Activated CD4-positive, alpha-beta T cell treated with anti-CD3 and anti-CD28 coated beads for 36 hours (primary cell): Measurements from ENCODE around the gene LY6G6F. TPM values are rescaled to one million over a fixed set of nuclear protein-coding genes. Genes with fewer than 3 reads are reported as not detected.
"Not testable (repeated sequence)": the region's sequence is repeated elsewhere in the genome, so short reads cannot be mapped to it uniquely, and the experiment has no call there.

Experiments
- ATAC-seq: fragments of 200-7000 bp; cut with Tn5 transposase; one replicate; pipeline ENCODE4 v1.10.0; 2021; ENCODE audit warnings: mild to moderate bottlenecking, moderate library complexity
- CTCF ChIA-PET: fragments of 350-600 bp; sonication (Branson Sonifier 250); formaldehyde crosslinking; loops from one replicate; lab custom pipeline; 2021; ENCODE audit warnings: antibody characterized with exemption; lab: Charles Lee
- POLR2A ChIA-PET: fragments of 350-600 bp; sonication (Branson Sonifier 250); formaldehyde crosslinking; loops from one replicate; lab custom pipeline; 2021; ENCODE audit warnings: antibody characterized with exemption, inconsistent platforms; lab: Charles Lee
- DNase-seq: peaks from one replicate; pipeline ENCODE4 v3.0.0-alpha.2; 2020
- H3K27ac Mint-ChIP-seq: one replicate; pipeline ENCODE4 v1.8.0; 2021; ENCODE audit warnings: mixed read lengths
- H3K27me3 Mint-ChIP-seq: one replicate; pipeline ENCODE4 v1.8.0; 2021; ENCODE audit warnings: mixed read lengths
- H3K36me3 Mint-ChIP-seq: one replicate; pipeline ENCODE4 v1.8.0; 2021; ENCODE audit warnings: low read depth, mixed read lengths
- H3K4me1 Mint-ChIP-seq: one replicate; pipeline ENCODE4 v1.8.0; 2021; ENCODE audit warnings: mixed read lengths
- H3K4me3 Mint-ChIP-seq: one replicate; pipeline ENCODE4 v1.8.0; 2021; ENCODE audit warnings: mild to moderate bottlenecking, moderate library complexity, mixed read lengths
- H3K9me3 Mint-ChIP-seq: one replicate; pipeline ENCODE4 v1.8.0; 2021; ENCODE audit warnings: low read depth, mixed read lengths
- intact Hi-C, 2 experiments: fragments of 100-400 bp; cut with DNase I in 1 of 2; cut with micrococcal nuclease in 1 of 2; formaldehyde crosslinking; loops; one replicate each; pipeline versions ENCODE4 v1.14.2 to v1.15.1; 2022 to 2024; cut with DNase I, micrococcal nuclease
- total RNA-seq, 2 experiments: library from RNA; stranded (reverse); gene quantifications; one replicate each; pipeline ENCODE4 v1.2.3, GENCODE V29; 2021

LY6G6F gene
- total RNA-seq, 2 experiments from 2014 or later = not detected

- intact Hi-C loops = loop anchor here (1.0 to 2.0 kb wide), 16 partner anchors 22 to 269 kb away; partner anchors contain the start of genes BAG6 (in 2 of the 2), CLIC1 (in 1 of the 2), DDAH2 (in 1 of the 2) and DXO (in 1 of the 2)
- peak within 1 kb of the TSS; percentile 99 for H3K4me3 Mint-ChIP-seq
- peaks cover 8% of the 10 kb centered on the region for H3K36me3 Mint-ChIP-seq
- H3K4me1 Mint-ChIP-seq = peaks cover 23% of the 10 kb centered on the region
- DNase-seq = peak; percentile 99
- no peaks in the 10 kb centered on the region for H3K9me3 Mint-ChIP-seq
- CTCF ChIA-PET = interaction anchor here (0.6 to 1.4 kb wide), 13 partner anchors 9 to 229 kb away, joined by 3 to 4 read pairs (median 3); partner anchors contain the start of genes DDAH2, GPANK1, HSPA1A and HSPA1B
- ATAC-seq = peak; percentile 91
- POLR2A ChIA-PET = interaction anchor here (0.6 to 1.3 kb wide), 6 partner anchors 33 to 104 kb away, joined by 3 to 6 read pairs (median 4); partner anchors contain the start of genes CLIC1, GPANK1 and LSM2
- H3K27ac Mint-ChIP-seq = peak within 1 kb of the TSS; percentile 97
- no peaks in the 10 kb centered on the region for H3K27me3 Mint-ChIP-seq
These were observed 3.6 kb upstream of the LY6G6F start, which contains the start of gene ABHD16A for GRCh38 chr6:31702819-31703716. ABHD16A (minus strand) TSS chr6:31703324; CDS start chr6:31703281, 43 bp downstream.

DNA sequence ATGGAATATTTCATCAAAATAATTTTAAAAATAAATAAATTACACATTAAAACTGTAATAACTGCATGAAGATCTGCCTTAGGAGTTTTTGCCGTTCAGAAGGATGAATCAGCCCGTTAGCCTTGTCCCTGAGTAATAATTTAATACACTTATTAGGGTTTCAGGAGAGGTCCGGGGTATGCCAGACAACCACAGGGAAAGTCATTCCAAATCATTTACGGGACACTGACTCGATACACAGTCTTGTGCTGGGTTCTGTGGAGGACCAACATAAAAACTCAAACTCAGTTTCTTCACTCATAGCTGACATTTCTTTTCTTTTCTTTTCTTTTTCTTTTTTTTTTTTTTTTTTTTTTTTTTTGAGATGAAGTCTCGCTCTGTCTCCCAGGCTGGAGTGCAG is 735 bp upstream of the LY6G6F start:
- POLR2A ChIA-PET = no interaction called here
- ATAC-seq = no peak
- intact Hi-C loops = no loop called here

GRCh38 chr6:31707701-31708100 is 1.0 kb downstream of the LY6G6F start:
- H3K4me1 Mint-ChIP-seq = peaks cover 11% of the 10 kb centered on the region
- ATAC-seq (no peak), DNase-seq (no peak)
- H3K36me3 Mint-ChIP-seq = peaks cover 1% of the 10 kb centered on the region
- H3K4me3 Mint-ChIP-seq = no peak overlapping the region
- no peaks in the 10 kb centered on the region for H3K9me3 Mint-ChIP-seq
- no peak overlapping the region for H3K27ac Mint-ChIP-seq
- H3K27me3 Mint-ChIP-seq = no peaks in the 10 kb centered on the region
- POLR2A ChIA-PET = no interaction called here
- CTCF ChIA-PET = interaction anchor here (0.7 kb wide), 1 partner anchor 114 kb away, joined by 5 read pairs; no protein-coding TSS in a partner anchor
- intact Hi-C loops = no loop called here

More for the DNA sequence above, 735 bp upstream of the LY6G6F start:
- no peak overlapping the region for H3K4me3 Mint-ChIP-seq
- no peak for DNase-seq
- H3K9me3 Mint-ChIP-seq = no peaks in the 10 kb centered on the region
- CTCF ChIA-PET = interaction anchor here (0.9 to 1.1 kb wide), 2 partner anchors 9 to 64 kb away, joined by 3 to 4 read pairs; no protein-coding TSS in a partner anchor
- H3K27ac Mint-ChIP-seq = no peak overlapping the region
- H3K36me3 Mint-ChIP-seq = peaks cover 4% of the 10 kb centered on the region
- peaks cover 21% of the 10 kb centered on the region for H3K4me1 Mint-ChIP-seq
- no peaks in the 10 kb centered on the region for H3K27me3 Mint-ChIP-seq

- intact Hi-C loops = no loop called here
- no peak for DNase-seq
- CTCF ChIA-PET = no interaction called here
- ATAC-seq = no peak
- H3K4me3 Mint-ChIP-seq = no peak overlapping the region
- no peak overlapping the region for H3K27ac Mint-ChIP-seq
- H3K27me3 Mint-ChIP-seq = no peaks in the 10 kb centered on the region
- no peaks in the 10 kb centered on the region for H3K36me3 Mint-ChIP-seq
- POLR2A ChIA-PET = no interaction called here
- no peaks in the 10 kb centered on the region for H3K9me3 Mint-ChIP-seq
- H3K4me1 Mint-ChIP-seq = peaks cover 11% of the 10 kb centered on the region
These were observed 1.6 kb downstream of the LY6G6F start for GRCh38 chr6:31708224-31708623.

DNA sequence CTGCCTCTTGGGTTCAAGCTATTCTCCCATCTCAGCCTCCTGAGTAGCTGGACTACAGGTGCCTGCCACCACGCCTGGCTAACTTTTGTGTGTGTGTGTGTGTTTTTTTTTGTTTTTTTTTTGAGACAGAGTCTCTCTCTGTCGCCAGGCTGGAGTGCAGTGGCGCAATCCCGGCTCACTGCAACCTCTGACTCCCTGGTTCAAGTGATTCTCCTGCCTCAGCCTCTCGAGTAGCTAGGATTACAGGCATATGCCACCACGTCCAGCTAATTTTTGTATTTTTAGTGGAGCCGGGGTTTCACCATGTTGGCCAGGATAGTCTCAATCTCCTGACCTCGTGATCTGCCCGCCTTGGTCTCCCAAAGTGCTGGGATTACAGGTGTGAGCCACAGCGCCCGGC is 2.5 kb downstream of the LY6G6F start:
- CTCF ChIA-PET, DNase-seq, H3K4me1 Mint-ChIP-seq, H3K36me3 Mint-ChIP-seq, intact Hi-C loops, H3K4me3 Mint-ChIP-seq, H3K27ac Mint-ChIP-seq, H3K27me3 Mint-ChIP-seq, ATAC-seq, H3K9me3 Mint-ChIP-seq, POLR2A ChIA-PET: not testable (repeated sequence)

DNA sequence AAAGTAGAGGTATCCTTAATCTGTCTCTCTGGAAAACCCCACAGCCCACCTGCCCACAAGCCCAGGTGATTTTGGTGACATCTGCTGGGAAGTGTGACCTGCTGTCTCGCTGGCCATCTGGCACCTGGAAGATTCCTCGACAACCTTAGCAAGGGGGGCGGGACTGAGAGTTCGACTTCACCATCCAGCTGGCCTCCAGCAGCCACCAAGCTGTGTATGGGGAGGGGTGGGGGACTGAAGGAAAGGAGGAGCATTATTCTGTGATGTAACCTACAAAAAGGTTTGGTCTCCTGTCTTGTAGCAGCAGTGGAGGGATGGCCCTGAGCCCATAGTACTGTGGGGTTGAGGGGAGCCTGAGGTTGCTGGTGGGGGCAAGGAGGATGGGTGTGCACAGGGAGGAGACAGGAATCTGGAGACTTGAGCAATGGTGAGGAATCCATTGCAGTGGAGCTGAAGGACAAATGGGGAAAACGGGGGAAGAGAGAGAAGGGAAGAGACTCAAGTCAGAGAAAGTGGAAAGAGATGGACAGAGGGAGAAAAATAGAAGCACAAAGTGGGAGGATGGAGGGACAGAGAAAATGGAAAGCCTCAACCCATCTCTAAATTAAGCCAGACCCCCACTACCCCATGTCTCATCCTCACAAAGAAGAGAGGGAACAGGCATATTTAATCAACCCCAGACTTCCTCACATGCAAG is 4.0 kb downstream of the LY6G6F start:
- Mint-ChIP-seq H3K27ac (no peak overlapping the region), H3K4me1 (peaks cover 8% of the 10 kb centered on the region), H3K9me3 (no peaks in the 10 kb centered on the region), H3K27me3 (no peaks in the 10 kb centered on the region), H3K36me3 (no peaks in the 10 kb centered on the region), H3K4me3 (no peak overlapping the region)
- POLR2A ChIA-PET = interaction anchor here (0.6 kb wide), 2 partner anchors 28 to 446 kb away, joined by 3 read pairs; no protein-coding TSS in a partner anchor
- DNase-seq (no peak), ATAC-seq (no peak)
- intact Hi-C loops = no loop called here
- CTCF ChIA-PET = interaction anchor here (0.6 to 1.3 kb wide), 5 partner anchors 11 to 140 kb away, joined by 3 to 4 read pairs (median 3); partner anchors contain the start of gene LY6G6C

DNA sequence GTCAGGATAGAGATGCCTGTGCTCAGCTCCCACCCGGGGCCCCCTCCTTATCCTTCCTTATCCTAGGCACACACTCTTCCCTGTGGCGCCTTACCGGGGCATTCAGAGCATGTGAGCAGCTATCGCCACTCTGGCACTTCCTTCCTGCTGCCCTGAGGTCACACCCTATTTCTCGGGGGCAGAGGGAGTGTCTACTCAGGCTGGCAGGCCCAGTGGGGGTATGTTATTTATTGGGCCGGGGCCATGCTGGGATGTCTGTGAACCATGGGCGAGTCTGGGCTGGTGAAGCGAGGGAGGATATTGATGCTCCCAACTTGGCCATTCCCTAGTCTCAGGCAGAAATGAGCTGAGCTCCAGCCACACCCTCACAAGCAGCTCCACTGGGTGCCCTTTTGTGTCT is 4.6 kb downstream of the LY6G6F start:
- Mint-ChIP-seq H3K4me1 (peaks cover 8% of the 10 kb centered on the region), H3K4me3 (no peak overlapping the region), H3K36me3 (no peaks in the 10 kb centered on the region), H3K9me3 (no peaks in the 10 kb centered on the region), H3K27ac (no peak overlapping the region), H3K27me3 (no peaks in the 10 kb centered on the region)
- no peak for DNase-seq
- ChIA-PET POLR2A (interaction anchor here (0.6 kb wide), 2 partner anchors 27 to 446 kb away, joined by 3 read pairs; no protein-coding TSS in a partner anchor), CTCF (interaction anchor here (0.6 to 1.3 kb wide), 6 partner anchors 8 to 141 kb away, joined by 3 to 4 read pairs (median 3); partner anchors contain the start of genes ABHD16A and LY6G6C)
- no peak for ATAC-seq
- intact Hi-C loops = no loop called here

GRCh38 chr6:31712296-31712695 is 5.6 kb downstream of the LY6G6F start:
- peak; percentile 36 for DNase-seq
- intact Hi-C loops = no loop called here
- H3K4me3 Mint-ChIP-seq = no peak overlapping the region
- ChIA-PET POLR2A (no interaction called here), CTCF (interaction anchor here (0.6 kb wide), 2 partner anchors 162 to 220 kb away, joined by 3 read pairs; no protein-coding TSS in a partner anchor)
- ATAC-seq = peak; percentile 53
- no peaks in the 10 kb centered on the region for H3K9me3 Mint-ChIP-seq
- H3K4me1 Mint-ChIP-seq = peaks cover 8% of the 10 kb centered on the region
- H3K27ac Mint-ChIP-seq = no peak overlapping the region
- no peaks in the 10 kb centered on the region for H3K27me3 Mint-ChIP-seq
- no peaks in the 10 kb centered on the region for H3K36me3 Mint-ChIP-seq

GRCh38 chr6:31713465-31713864 is 6.8 kb downstream of the LY6G6F start:
- ChIA-PET POLR2A (no interaction called here), CTCF (no interaction called here)
- Mint-ChIP-seq H3K4me1 (peaks cover 8% of the 10 kb centered on the region), H3K27ac (no peak overlapping the region), H3K9me3 (no peaks in the 10 kb centered on the region), H3K27me3 (no peaks in the 10 kb centered on the region), H3K36me3 (no peaks in the 10 kb centered on the region), H3K4me3 (no peak overlapping the region)
- intact Hi-C loops = no loop called here
- DNase-seq = no peak
- no peak for ATAC-seq

DNA sequence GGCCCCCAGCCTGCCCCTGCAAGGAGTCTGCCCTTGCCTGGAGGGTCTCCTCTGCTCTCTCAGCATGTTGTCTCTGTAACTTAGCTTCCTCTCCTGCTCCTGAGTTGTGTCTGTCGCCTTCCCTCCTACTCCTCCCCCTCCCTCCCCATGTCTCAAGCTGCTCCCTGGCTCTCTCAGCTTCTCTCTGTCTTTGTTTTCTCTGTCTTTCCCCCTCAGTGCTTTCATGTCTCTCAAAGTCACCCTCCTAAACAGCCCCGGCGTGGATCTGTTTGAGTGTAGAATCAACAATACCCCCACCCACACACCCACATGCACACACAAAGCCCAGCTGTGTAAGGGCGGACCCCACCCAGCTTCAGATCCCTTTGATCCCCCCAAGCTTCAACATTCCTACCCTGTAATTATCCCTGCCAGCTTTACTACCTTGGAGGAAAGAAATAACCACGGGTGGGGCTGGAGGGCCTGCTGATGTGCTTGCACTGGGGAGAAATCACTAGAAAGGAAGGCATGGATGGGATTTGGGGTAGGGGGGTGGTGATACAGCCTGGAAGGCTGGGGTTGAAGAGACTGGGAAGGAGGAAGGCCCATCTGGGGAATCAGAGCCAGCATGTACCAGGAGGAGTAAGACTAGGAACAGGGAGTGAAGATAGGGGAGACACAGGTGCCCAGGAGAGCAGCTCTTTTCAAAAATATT is 7.5 kb downstream of the LY6G6F start:
- CTCF ChIA-PET = interaction anchor here (0.6 to 1.3 kb wide), 5 partner anchors 8 to 238 kb away, joined by 3 to 4 read pairs (median 3); partner anchors contain the start of genes LY6G5C and LY6G6F

More for the DNA sequence above, 7.5 kb downstream of the LY6G6F start:
- no peaks in the 10 kb centered on the region for H3K9me3 Mint-ChIP-seq
- H3K4me3 Mint-ChIP-seq = no peak overlapping the region
- ATAC-seq = no peak
- intact Hi-C loops = no loop called here
- peaks cover 8% of the 10 kb centered on the region for H3K4me1 Mint-ChIP-seq
- no peak for DNase-seq
- H3K27ac Mint-ChIP-seq = no peak overlapping the region
- H3K27me3 Mint-ChIP-seq = no peaks in the 10 kb centered on the region
- POLR2A ChIA-PET = interaction anchor here (0.6 kb wide), 1 partner anchor 809 kb away, joined by 3 read pairs; no protein-coding TSS in a partner anchor
- H3K36me3 Mint-ChIP-seq = no peaks in the 10 kb centered on the region
